IMR-90 (cell line): ENCODE measurements around the gene HES7. TPM values are rescaled to one million over a fixed set of nuclear protein-coding genes. Genes with fewer than 3 reads are reported as not detected.

Experiments used
- ATAC-seq: fragments of 200-7000 bp; cut with Tn5 transposase; 2 replicates; pipeline ENCODE4 v1.9.1; 2020; ENCODE audit warnings: low read depth, mild to moderate bottlenecking, moderate library complexity
- BruUV-seq: library from RNA; stranded (reverse); fragments of 400-500 nt; replicated peaks from 2 replicates; lab custom pipeline; 2021; lab: Mats Ljungman, UMichigan
- CTCF ChIA-PET: fragments of 300-600 bp; formaldehyde crosslinking; extraction: SDS; loops from one replicate; lab custom pipeline; 2021; ENCODE audit warnings: antibody characterized with exemption; lab: Yijun Ruan, JAX
- POLR2A ChIA-PET: fragments of 300-600 bp; sonication (Branson Sonifier 250); formaldehyde crosslinking; loops from one replicate; lab custom pipeline; 2022; ENCODE audit warnings: antibody characterized with exemption; ENCODE audit not compliant: unreplicated experiment; lab: Charles Lee
- DNase-seq: peaks from one replicate; pipeline ENCODE4 v3.0.0; 2013
- H2AFZ ChIP-seq: replicated peaks from 2 replicates; pipeline ENCODE3; 2013; ENCODE audit warnings: low read length, mild to moderate bottlenecking; ENCODE audit not compliant: poor library complexity
- H2AK5ac ChIP-seq: 2 replicates; pipeline ENCODE4 v1.6.1; 2013; ENCODE audit warnings: low read depth, low read length, inconsistent platforms
- H2AK9ac ChIP-seq: replicated peaks from 2 replicates; pipeline ENCODE3; 2013; ENCODE audit warnings: mild to moderate bottlenecking, low read depth, low read length, moderate library complexity; ENCODE audit not compliant: poor library complexity
- H2BK120ac ChIP-seq: 2 replicates; pipeline ENCODE4 v1.6.1; 2013; ENCODE audit warnings: low read depth, low read length, inconsistent platforms
- H2BK15ac ChIP-seq: 3 replicates; pipeline ENCODE4 v1.6.1; 2013; ENCODE audit warnings: low read depth, low read length, inconsistent platforms
- H2BK20ac ChIP-seq: 2 replicates; pipeline ENCODE4 v1.6.1; 2013; ENCODE audit warnings: low read depth, mild to moderate bottlenecking, inconsistent platforms, low read length, moderate library complexity
- H2BK5ac ChIP-seq: 2 replicates; pipeline ENCODE4 v1.6.1; 2013; ENCODE audit warnings: mild to moderate bottlenecking, low read depth, low read length, inconsistent platforms; ENCODE audit not compliant: poor library complexity, severe bottlenecking
- H3K14ac ChIP-seq: replicated peaks from 2 replicates; pipeline ENCODE4 v1.6.1; 2013; ENCODE audit warnings: low read depth, low read length, inconsistent platforms
- H3K18ac ChIP-seq: 2 replicates; pipeline ENCODE4 v1.6.1; 2013; ENCODE audit warnings: low read depth, low read length, control low read depth
- H3K23ac ChIP-seq: 2 replicates; pipeline ENCODE4 v1.6.1; 2013; ENCODE audit warnings: low read depth, low read length, inconsistent platforms
- H3K27ac ChIP-seq: 2 replicates; pipeline ENCODE4 v1.5.1; 2013; ENCODE audit warnings: mild to moderate bottlenecking, control low read depth, low read length; ENCODE audit not compliant: insufficient read depth
- H3K27me3 ChIP-seq: 2 replicates; pipeline ENCODE4 v1.6.1; 2013; ENCODE audit warnings: low read length; ENCODE audit not compliant: control insufficient read depth, insufficient read depth
- H3K36me3 ChIP-seq: 2 replicates; pipeline ENCODE4 v1.6.1; 2013; ENCODE audit warnings: low read length, mixed read lengths; ENCODE audit not compliant: control insufficient read depth, insufficient read depth
- H3K4ac ChIP-seq: 2 replicates; pipeline ENCODE4 v1.6.1; 2013; ENCODE audit warnings: low read depth, low read length, inconsistent platforms
- H3K4me1 ChIP-seq: 2 replicates; pipeline ENCODE4 v1.6.1; 2013; ENCODE audit warnings: low read length, mixed read lengths; ENCODE audit not compliant: control insufficient read depth, insufficient read depth
- H3K4me2 ChIP-seq: 2 replicates; pipeline ENCODE4 v1.6.1; 2013; ENCODE audit warnings: low read depth, mild to moderate bottlenecking, control low read depth, low read length, moderate library complexity
- H3K4me3 ChIP-seq: 2 replicates; pipeline ENCODE4 v1.5.1; 2013; ENCODE audit warnings: low read depth, mild to moderate bottlenecking, control low read depth, low read length, moderate library complexity; ENCODE audit not compliant: insufficient read depth
- H3K56ac ChIP-seq: 2 replicates; pipeline ENCODE4 v1.6.1; 2013; ENCODE audit warnings: low read length, inconsistent platforms; ENCODE audit not compliant: insufficient read depth; ENCODE audit errors: extremely low read depth
- H3K79me1 ChIP-seq, 2 experiments: 2 replicates each; pipeline ENCODE4 v1.6.1; 2013; ENCODE audit warnings: low read length in 2 of 2, inconsistent platforms in 1 of 2, low read depth in 1 of 2
- H3K9ac ChIP-seq: 2 replicates; pipeline ENCODE4 v1.6.1; 2013; ENCODE audit warnings: low read depth, low read length, control low read depth
- H3K9me1 ChIP-seq: 2 replicates; pipeline ENCODE4 v1.6.1; 2013; ENCODE audit warnings: low read length, inconsistent platforms; ENCODE audit not compliant: insufficient read depth
- H3K9me3 ChIP-seq: 2 replicates; pipeline ENCODE4 v1.6.1; 2013; ENCODE audit warnings: low read length; ENCODE audit not compliant: control insufficient read depth, insufficient read depth
- H4K20me1 ChIP-seq: 2 replicates; pipeline ENCODE4 v1.6.1; 2013; ENCODE audit warnings: low read length, inconsistent platforms; ENCODE audit not compliant: insufficient read depth
- H4K5ac ChIP-seq: 2 replicates; pipeline ENCODE4 v1.6.1; 2013; ENCODE audit warnings: mild to moderate bottlenecking, low read depth, low read length, control low read depth
- H4K8ac ChIP-seq, 2 experiments: 2 replicates each; pipeline ENCODE4 v1.6.1; 2013; ENCODE audit warnings: low read depth in 2 of 2, low read length in 2 of 2, control low read depth in 1 of 2, inconsistent platforms in 1 of 2
- H4K91ac ChIP-seq: 2 replicates; pipeline ENCODE4 v1.6.1; 2013; ENCODE audit warnings: low read depth, low read length, inconsistent platforms; ENCODE audit not compliant: insufficient read depth
- BHLHE40 ChIP-seq: fragments of 150-350 bp; IDR thresholded peaks from 2 replicates; pipeline ENCODE4 v1.6.1; 2016; ENCODE audit warnings: mild to moderate bottlenecking, low read depth, low read length
- SMC3 ChIP-seq: fragments of 150-350 bp; IDR thresholded peaks from 2 replicates; pipeline ENCODE4 v1.6.1; 2016; ENCODE audit warnings: low read depth, mild to moderate bottlenecking, antibody characterized with exemption, low read length, moderate library complexity
- WGBS, 2 experiments: methylation state at CpG; one replicate each; pipeline versions ENCODE4 v1.1.5 to v1.1.7; 2013; ENCODE audit warnings: missing lambda C conversion rate in 2 of 2; ENCODE audit not compliant: insufficient read length in 1 of 2; ENCODE audit errors: extremely low coverage in 2 of 2; 5-methylcytosine and 5-hydroxymethylcytosine counted together
- dilution Hi-C: fragments of 300-500 bp; cut with HindIII; formaldehyde crosslinking; loops from one replicate; pipeline ENCODE4 v1.14.3; 2018; ENCODE audit warnings: low sequenced_read_pairs; ENCODE audit not compliant: unreplicated experiment
- in situ Hi-C: fragments of 300-500 bp; cut with MboI; formaldehyde crosslinking; loops from 3 replicates; pipeline ENCODE4 v1.14.3; 2019; ENCODE audit warnings: low sequenced_read_pairs, inconsistent platforms, mixed read lengths
- intact Hi-C: fragments of 100-400 bp; cut with micrococcal nuclease; formaldehyde crosslinking; loops from 2 replicates; pipeline ENCODE4 v1.10.0; 2022
- polyA plus RNA-seq, 3 experiments: library from polyadenylated mRNA; depleted of rRNA; stranded (reverse); fragments of >200 nt; gene quantifications; 2 replicates each; pipeline ENCODE4 v1.2.3, GENCODE V29; 2012; ENCODE audit warnings: low replicate concordance in 1 of 3
- total RNA-seq: library from RNA; depleted of rRNA; stranded (reverse); fragments of >200 nt; gene quantifications from 2 replicates; pipeline ENCODE4 v1.2.3, GENCODE V29; 2012

The HES7 gene
- total and polyA plus RNA-seq, 2 of the 4 experiments (the other 2 are of a cell fraction) = 0.43 TPM; not detected in 1

GRCh38 chr17:8160224-8160577 is 36.3 kb upstream of the HES7 start:
- intact Hi-C loops (no loop called here), dilution Hi-C loops (no loop called here), in situ Hi-C loops (loop anchor here (25.0 kb wide), 1 partner anchor 923 kb away; the partner anchor contains the start of genes DVL2, GABARAP and PHF23)
- no peak overlapping the region for H3K4me2 ChIP-seq
- TF ChIP-seq BHLHE40 = no peak
- TF ChIP-seq SMC3 = no peak
- CTCF ChIA-PET = no interaction called here
- H2BK5ac ChIP-seq = no peak overlapping the region
- H4K8ac ChIP-seq = no peak overlapping the region
- POLR2A ChIA-PET = no interaction called here
- no peak overlapping the region for H3K18ac ChIP-seq
- H4K91ac ChIP-seq = no peak overlapping the region
- no peak for DNase-seq
- peaks cover 15% of the 10 kb centered on the region for H3K36me3 ChIP-seq
- H4K20me1 ChIP-seq = peaks cover 14% of the 10 kb centered on the region
- H3K9ac ChIP-seq = no peak overlapping the region
- no peak overlapping the region for H3K56ac ChIP-seq
- no peak overlapping the region for H2AK9ac ChIP-seq
- H2BK120ac ChIP-seq = no peak overlapping the region
- no peak overlapping the region for H3K14ac ChIP-seq
- no peaks in the 10 kb centered on the region for H3K27me3 ChIP-seq
- H3K4ac ChIP-seq = no peak overlapping the region
- BruUV-seq = TSS peak; percentile 73
- no peak for ATAC-seq
- no peak overlapping the region for H3K27ac ChIP-seq
- no peak overlapping the region for H2AK5ac ChIP-seq
- H3K4me1 ChIP-seq = peaks cover 30% of the 10 kb centered on the region
- no peaks in the 10 kb centered on the region for H3K9me3 ChIP-seq
- H3K23ac ChIP-seq = no peak overlapping the region
- H2BK20ac ChIP-seq = no peak overlapping the region
- no peak overlapping the region for H4K5ac ChIP-seq
- H2BK15ac ChIP-seq = no peak overlapping the region
- no peak overlapping the region for H2AFZ ChIP-seq
- peaks cover 21 to 48% of the 10 kb centered on the region in 2 experiments for H3K79me1 ChIP-seq
- no peak overlapping the region for H3K4me3 ChIP-seq
- WGBS, 2 experiments = 100% methylated on average over 2 of the region's 4 CpGs; no CpG with 5 or more reads in 1 of the 2 experiments
- H3K9me1 ChIP-seq = peaks cover 14% of the 10 kb centered on the region
